Choroid plexus epithelial cell (primary cell): ENCODE measurements around the gene GABRB2.

Experiments used
- DNase-seq: peaks from one replicate; pipeline ENCODE4 v3.0.0-alpha.2; 2010; ENCODE audit warnings: low read depth
- H3K4me3 ChIP-seq: 2 replicates; pipeline ENCODE4 v1.5.1; 2011; ENCODE audit warnings: low read depth, mild to moderate bottlenecking, control low read depth, low read length, moderate library complexity
- CTCF ChIP-seq: conservative IDR thresholded peaks from 2 replicates; pipeline ENCODE4 v1.5.1; 2011; ENCODE audit warnings: low read depth, mild to moderate bottlenecking, control low read depth, inconsistent platforms, low read length, moderate library complexity

GABRB2 gene

GRCh38 chr5:161295721-161296250 is 250.7 kb downstream of the GABRB2 start:
- H3K4me3 ChIP-seq, result no peak overlapping the region
- TF ChIP-seq CTCF, result no peak
- DNase-seq, result no peak

- no peak for TF ChIP-seq CTCF
- no peak for DNase-seq
- H3K4me3 ChIP-seq, result no peak overlapping the region
Measured at GRCh38 chr5:161288071-161288470, 258.5 kb downstream of the GABRB2 start.

GRCh38 chr5:161287436-161287835 is 259.1 kb downstream of the GABRB2 start:
- H3K4me3 ChIP-seq, result no peak overlapping the region
- no peak for DNase-seq

GRCh38 chr5:161286066-161286655 is 260.4 kb downstream of the GABRB2 start:
- no peak overlapping the region for H3K4me3 ChIP-seq
- no peak for DNase-seq
- TF ChIP-seq CTCF, result no peak

More at GRCh38 chr5:161287436-161287835, 259.1 kb downstream of the GABRB2 start:
- TF ChIP-seq CTCF, result no peak

- no peak for DNase-seq
Measured at GRCh38 chr5:161284445-161284844, 262.1 kb downstream of the GABRB2 start.

GRCh38 chr5:161283296-161283695 is 263.2 kb downstream of the GABRB2 start:
- H3K4me3 ChIP-seq, result no peak overlapping the region
- TF ChIP-seq CTCF, result no peak

More at GRCh38 chr5:161284445-161284844, 262.1 kb downstream of the GABRB2 start:
- no peak for TF ChIP-seq CTCF
- no peak overlapping the region for H3K4me3 ChIP-seq

More at GRCh38 chr5:161283296-161283695, 263.2 kb downstream of the GABRB2 start:
- DNase-seq, result no peak
